ENCODE measurements around the gene RBMS3.
"Not testable (repeated sequence)": the region's sequence is repeated elsewhere in the genome, so short reads cannot be mapped to it uniquely, and the experiment has no call there.

The RBMS3 gene

DNA sequence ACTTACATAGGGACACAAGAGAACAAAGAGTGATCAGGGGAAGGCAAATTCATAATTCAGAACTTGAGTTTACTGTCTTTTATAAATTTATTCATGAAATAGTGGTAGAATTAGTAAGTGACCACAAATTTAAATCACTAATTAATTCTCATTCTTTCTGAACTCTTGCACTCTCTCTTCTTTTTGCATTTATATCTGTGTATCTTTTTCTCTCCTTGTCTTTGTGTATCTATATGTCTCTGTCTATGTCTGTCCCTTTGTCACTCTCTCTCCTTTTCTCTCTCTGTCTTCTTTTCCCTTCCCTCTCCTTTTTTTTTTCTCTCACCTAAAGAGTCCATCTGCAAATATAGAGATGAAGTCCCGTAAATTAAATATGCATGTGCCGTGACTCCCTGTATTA lies 31.5 kb downstream of the RBMS3 start:
- DNase-seq (ENCODE audit: low read depth in 2 of 2) = no peak

DNA sequence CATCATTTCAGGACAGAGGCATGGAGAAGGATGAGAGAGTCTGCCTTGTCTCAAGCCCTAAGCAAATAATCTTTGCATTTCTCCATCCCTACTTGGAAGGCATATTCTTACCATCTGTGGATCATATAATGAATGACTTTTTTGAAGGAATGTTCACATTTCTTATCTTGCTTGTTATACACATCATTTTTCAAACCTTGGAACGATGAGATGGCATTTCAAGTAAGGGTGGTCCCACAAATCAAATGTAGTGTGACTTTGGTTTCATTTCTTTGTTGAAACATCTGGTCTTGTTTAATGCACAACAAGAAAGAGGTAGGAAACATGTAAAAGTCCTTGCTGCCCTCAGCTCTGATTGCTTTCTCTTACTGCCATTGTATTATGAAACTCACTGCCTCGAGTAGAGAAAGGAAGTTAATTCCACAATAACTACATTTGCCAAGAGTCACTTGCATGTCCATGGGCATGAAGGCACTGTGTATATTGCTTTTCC lies 32.1 kb downstream of the RBMS3 start:
- no peak for DNase-seq (ENCODE audit: low read depth in 2 of 2)

DNA sequence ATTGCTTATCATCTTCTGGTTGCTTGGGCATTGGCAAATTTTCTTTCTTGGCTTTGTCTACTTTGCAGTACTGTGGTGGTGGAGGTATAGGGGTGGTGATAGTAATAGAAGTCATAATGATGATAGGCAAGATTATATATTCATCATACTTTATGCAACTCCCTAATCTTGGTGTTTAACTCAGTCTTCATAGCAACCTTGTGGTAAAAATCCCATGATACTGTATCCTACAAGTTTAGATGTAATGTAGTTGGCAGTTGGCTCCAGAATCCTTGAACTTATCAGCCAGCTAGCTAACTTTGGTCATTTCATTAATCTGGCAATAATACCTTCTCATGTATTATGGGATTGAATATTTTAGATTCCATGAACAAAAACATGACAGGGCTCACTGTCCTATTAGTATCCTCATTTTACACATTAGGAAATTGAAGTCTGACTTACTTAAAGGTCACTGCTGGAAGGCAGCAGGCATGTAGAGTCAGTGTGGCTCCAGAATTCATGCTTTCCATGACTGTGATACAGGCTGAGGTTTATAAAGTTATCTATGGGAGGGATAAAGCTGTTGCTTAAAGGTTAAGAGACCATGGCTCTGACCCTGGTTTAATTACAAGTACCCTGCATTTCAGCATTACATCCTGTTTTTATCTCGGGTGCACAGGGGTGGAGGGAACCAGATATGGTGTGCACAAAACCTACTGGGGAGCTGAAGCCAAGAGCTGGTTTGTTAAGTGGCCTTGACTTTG lies 33.3 kb downstream of the RBMS3 start:
- no peak for DNase-seq (ENCODE audit: low read depth in 2 of 2)

DNA sequence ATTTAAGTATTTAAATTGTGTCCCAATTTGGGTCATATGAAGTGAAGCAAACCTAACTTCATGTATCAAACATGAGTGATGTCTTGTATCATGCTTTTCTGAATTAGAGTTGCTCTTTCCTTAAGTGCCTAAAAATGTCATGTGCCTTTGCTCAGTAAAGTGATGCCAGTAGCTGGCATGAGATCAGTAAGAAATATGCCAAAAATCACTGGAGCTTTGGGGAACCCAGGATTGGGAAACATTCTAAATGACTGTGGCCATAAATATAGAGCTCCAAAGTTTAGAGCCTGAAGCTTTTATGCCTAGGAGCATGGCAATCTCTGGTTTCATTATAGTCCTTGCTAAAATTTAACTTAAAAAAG lies 33.8 kb downstream of the RBMS3 start:
- no peak for DNase-seq (ENCODE audit: low read depth in 2 of 2)

DNA sequence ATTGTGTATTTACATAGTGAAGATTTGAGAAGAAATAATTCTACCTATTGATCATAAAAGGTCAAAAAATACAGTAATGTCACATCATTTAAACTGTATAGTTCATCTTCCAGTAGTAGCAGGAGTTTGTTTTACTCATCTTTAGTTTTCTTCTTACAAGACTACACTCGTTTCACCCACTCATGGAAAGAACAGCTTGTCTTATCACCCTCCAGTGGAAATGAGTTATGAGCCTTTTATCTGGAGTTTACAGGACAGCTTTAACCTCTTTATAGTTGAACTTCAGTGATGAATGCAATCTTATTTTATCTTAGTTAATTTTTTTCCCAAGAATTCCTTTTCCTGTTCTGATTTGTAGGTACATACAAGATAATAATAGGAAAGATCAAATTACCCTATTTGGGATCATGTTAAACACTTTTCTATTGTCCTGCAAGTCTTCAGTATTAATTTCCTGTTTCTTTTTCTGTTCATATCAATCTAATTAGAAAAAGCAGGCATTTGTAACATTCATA lies 36.8 kb downstream of the RBMS3 start:
- DNase-seq (ENCODE audit: low read depth in 2 of 2) = no peak

DNA sequence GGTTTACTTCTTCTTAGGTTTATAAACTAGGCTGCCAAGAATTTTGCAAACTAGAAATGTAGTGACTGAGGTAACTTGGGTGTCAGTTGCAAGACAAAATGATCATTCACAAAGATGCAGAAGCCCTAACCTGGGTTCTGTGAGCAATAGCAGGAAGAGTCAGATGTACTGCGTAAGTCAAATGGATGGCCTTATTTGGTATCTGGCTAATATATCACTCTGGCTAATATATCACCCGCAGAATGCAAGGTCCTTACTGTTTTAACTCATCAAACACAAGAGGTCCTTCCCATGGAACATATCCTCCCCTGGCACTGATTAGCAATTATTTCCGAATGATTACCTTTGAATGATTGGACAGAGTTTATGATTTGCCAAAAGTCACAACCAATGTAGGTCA lies 37.4 kb downstream of the RBMS3 start:
- no peak for DNase-seq (ENCODE audit: low read depth in 2 of 2)

DNA sequence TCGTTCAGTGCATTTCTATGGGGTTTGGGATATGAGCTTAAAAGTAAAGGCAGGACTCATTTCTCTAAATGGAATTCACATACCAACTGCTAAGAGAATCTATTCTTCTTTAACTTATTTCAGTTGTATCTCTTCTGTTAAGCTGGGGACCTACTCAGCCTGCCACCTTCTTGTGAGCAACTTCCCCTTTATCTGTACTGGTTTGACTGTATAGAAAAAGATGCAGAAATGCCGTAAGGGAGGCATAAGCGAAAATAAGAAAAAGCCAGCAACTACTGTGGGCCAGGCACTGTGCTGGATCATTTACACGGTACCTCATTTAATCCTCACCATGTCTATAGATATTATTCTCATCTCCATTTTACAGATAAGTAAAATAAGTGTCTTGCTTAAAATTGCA lies 38.4 kb downstream of the RBMS3 start:
- no peak for DNase-seq (ENCODE audit: low read depth in 2 of 2)

DNA sequence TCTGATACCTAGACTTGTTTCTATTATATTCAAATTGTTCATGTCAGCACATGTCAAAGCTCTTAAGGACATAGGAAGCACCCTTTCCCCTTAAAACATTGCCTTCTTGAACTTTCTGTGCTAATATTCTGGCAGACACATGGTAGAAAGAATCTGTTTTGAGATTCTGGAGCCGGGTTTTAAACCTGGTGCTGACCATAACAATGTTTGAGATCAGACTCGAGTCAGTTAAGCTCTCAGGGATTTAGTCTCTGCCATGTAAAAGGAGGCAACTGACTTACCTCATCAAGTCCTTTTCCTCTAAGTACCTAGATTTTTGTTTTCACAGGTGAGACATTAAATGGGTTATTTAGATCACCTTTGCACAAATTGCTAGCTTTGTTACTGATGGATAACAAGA lies 38.9 kb downstream of the RBMS3 start:
- DNase-seq (ENCODE audit: low read depth in 2 of 2) = no peak

DNA sequence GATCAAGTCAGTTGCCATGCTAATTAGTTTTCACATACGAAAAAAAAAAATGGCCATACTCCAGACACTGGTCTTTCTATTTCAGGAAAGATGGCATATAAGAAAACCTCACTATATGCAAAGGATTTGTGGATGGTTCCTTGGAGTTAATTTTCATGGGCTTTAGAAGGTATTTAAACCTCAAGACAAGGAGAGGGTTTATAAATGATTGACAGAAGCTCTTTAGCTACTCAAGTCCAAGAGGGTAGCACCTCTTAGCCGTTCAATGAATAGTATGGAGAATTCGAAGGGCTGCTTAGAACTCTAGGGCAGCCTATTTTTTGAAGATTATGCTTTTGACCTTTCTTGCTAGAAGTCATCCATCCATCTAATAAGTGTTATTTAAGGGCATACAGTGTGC lies 41.7 kb downstream of the RBMS3 start:
- DNase-seq (ENCODE audit: low read depth in 2 of 2) = no peak

DNA sequence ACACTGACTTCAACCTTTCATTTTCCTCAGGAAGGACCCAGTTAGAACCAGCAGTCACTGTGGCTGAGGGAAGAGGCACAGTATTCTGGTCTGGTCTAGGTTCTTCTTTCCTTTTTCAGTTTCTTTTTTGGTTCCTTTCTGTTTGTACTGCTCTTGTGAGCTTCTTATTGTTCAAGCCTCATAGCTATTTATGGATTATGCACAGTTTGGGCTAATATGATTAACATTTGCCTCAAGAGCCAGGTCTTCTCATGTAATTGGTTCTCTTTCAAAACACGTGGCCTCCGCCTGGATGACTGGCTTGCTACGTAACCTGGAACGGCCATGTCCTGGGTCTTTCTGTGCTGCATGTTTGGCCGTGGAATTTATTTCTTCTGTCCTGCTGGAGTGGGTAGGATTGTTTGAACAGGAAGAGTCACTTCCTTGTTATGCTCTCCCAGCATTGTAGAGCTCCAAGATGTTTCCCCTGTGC lies 43.3 kb downstream of the RBMS3 start:
- no peak for DNase-seq (ENCODE audit: low read depth in 2 of 2)

DNA sequence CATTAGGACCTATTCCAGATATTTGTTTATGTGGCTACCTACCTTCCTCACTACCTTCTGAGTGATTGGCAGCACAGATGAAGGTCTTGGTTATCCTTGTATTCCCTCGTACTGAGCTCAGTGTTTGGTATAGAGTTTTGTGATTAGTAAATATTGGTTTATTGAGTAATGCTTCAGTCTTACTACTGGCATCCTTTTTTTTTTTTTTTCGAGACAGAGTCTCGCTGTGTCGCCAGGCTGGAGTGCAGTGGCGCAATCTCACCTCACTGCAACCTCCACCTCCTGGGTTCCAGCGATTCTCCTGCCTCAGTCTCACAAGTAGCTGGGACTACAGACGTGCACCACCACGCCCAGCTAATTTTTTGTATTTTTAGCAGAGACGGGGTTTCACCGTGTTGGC lies 45.7 kb downstream of the RBMS3 start:
- not testable (repeated sequence) for DNase-seq (ENCODE audit: low read depth in 2 of 2)

DNA sequence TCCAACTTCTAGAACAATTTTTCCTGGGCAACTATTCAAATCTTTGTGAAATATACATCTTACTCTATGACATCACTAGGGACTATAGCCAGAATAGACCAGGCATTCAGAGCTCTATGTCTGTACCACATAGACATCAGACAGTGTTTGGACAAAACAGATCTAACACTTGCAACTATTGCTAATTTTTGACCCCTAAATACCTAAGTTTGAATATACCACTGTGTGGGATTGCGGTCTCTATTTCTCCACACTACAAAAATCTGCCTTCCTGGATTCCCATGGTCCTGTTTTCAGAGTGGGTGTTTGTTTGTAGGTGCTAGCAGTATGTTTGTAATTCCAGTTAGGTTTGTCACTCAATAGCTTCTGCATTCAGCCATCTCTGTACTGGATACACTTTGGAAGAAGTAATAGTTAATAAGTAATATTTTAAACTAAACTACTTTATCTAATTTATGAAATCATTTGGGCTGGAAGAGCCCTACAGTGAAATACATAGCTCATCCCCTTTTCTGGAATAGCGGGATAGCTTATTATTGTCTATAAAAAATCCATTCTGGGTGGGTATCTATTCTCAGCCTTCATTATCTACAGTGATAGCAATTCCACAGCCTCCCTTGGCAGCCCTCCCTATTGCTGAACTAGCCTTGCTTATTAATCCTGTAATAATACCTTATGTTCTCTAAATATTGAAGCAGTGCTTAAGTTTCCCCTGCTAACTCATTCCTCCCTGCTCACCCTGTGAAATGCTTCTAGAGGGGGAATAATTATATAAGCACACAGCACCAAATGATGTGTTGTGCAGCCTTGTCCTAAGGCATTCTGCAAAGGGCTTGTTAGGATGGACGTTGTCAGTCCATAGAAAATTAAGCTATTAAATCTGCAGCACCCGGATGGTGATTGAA lies 49.4 kb downstream of the RBMS3 start:
- DNase-seq (ENCODE audit: low read depth in 2 of 2) = no peak

DNA sequence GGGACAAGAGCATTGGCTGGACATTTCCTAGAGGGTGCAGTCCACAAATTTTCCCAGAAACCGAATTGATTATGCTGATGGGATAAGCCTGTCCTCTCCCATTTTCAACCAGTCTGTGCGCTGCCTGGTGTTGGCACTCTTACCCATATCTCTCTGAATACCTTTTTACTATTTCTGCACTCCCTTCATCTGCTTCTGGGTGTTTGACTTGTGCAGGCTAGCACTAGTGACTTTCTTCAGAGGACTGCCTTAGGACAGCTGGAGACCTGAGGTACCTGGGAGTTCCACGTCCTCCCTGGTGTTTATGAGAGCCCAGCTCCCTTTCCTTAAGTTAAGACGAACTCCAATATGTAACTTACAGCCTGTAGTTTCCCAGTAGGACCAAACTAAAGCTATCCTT lies 50.2 kb downstream of the RBMS3 start:
- no peak for DNase-seq (ENCODE audit: low read depth in 2 of 2)

DNA sequence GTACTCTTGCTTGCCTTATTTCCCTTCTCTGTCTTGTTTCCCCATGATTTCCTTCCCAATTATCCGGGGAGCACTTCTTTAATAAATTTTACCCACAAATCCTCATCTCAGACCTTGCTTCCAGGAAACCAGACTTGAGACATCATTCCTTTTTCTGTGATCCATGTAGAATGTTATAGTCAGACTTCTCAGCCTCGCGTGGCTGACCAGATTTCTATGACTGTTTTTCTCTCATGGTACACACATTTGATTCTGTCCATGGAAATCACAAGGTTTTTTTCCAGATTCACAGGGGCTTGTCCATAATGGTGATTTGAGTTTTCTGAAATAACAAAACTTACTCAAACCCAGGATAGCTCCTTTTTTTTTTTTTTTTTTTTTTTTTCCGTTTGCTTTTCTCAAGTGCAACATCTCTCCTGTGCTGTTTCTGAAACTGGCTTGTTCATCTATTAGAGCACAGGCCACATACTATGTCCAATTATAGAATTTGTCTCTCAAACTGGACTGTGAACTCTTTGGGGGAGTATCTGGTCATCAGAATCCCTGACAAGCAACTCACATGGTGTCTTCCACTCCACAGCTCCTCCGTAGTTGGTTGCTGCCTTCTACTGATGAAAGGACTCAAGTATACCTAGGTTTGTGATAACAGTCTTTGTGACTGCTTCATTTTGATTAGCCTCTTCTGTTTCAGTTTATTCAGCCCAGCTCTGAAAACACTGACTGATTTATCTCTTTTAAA lies 50.8 kb downstream of the RBMS3 start:
- no peak for DNase-seq (ENCODE audit: low read depth in 2 of 2)

DNA sequence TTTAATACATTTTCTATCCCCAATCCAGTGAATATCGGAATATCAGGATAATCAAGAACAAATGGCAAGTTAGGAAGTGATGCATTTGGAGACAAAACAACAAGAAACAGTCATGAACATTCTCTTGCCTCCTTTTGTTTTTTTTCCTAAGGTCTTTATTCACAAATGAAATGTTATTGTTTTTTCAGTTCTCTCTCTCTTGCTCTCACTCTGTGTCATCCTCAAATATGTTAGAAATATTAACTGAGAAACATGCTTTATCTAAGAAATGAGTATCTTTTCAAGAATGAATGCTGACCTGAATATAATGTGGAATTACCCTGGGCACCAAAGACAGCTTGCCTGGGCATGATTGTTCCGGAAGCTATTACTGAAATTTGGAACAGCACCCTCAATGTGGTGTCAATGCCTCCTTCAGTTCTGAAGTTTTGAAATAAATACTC lies 51.3 kb downstream of the RBMS3 start:
- no peak for DNase-seq (ENCODE audit: low read depth in 2 of 2)

DNA sequence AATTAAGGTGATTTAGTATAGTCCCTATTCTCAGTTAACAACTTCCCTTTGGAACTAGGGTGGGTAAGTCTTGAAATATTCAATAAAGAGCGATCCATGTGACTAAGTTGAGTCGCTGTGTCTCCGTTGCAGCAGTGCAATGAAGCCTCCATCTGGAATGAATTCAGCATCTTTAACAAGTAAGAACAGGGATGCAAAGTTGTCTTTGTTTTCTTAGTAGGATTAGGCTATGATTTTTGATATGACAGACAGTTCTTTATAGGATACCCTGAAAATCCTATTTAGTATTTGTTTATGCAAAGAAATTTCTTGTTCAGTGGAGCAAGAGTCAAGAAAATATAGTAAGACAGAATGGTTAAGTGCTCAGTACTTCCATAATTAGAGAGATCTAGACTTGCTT lies 52.7 kb downstream of the RBMS3 start:
- no peak for DNase-seq (ENCODE audit: low read depth in 2 of 2)

DNA sequence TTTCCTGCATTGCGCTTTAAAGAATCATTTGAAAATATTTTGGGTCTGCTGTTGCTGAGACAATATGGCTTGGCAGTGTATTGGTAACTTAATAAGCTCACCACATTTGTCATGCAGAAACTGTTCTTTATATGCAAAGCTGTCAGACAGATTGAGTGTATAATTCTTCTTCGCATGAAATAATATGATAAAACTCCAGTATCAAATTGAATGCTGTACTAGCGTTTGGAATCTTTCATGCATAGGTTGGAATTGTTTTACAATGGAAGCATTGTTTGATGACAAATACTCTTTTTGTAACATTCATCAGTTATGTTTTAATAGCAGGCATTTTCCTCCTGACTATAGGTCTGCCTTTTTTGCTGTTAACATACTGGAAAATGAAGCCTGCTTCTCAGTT lies 53.8 kb downstream of the RBMS3 start:
- no peak for DNase-seq (ENCODE audit: low read depth in 2 of 2)

DNA sequence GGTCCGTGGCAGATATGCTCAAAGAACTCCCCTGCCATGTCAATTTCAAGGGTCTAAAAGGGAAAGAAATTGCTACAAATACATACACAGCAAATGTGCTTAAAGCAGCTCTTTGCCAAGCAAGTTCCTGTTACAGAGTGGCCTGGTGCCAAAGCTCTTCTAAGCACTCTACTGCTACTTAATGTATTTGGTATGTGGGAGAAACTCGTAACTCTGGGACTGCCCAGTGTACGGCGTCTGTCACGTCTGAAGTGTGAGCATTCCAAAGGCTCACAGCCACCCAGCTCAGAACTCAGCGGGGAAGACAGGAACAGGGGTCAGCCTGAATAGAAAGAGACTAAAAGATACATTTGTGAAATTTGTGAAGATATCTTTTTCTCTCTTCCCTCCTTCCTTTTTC lies 54.6 kb downstream of the RBMS3 start:
- no peak for DNase-seq (ENCODE audit: low read depth in 2 of 2)

DNA sequence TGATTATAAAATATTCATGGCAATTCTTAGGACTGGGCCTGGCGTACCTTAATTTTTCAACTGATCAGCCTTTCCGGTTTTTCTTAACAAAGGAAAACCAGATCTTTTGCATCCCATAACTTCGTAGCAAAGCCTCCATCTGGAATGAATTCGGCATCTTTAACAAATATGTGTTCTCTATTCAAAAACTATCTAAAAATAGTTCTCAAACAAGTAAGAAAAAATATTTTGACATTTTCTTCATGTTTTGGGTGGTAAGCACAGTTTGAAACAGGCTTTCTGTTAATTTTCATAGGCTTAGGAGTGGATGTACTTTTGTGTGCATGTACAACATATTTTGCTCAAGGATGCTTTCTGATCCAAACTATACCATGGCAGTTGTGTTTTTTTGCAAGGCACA lies 55.1 kb downstream of the RBMS3 start:
- DNase-seq (ENCODE audit: low read depth in 2 of 2) = no peak

DNA sequence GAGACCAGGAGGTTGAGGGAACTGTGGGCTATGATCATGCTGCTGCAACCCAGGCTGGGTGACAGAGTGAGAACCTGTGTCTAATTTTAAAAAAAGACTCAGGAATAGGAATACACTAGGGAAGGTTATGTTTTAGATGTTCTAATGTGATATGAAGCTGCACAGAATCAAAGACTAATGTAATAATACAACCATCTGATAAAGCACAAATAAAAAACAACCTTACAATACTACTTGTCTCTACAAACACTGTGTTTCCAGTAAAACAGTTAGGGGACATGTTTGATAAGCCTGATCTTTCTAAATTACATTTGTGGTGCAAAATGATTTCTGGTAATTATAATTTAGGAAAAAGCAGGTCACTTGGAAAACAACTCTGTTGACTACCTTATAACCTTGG lies 56.7 kb downstream of the RBMS3 start:
- no peak for DNase-seq (ENCODE audit: low read depth in 2 of 2)

DNA sequence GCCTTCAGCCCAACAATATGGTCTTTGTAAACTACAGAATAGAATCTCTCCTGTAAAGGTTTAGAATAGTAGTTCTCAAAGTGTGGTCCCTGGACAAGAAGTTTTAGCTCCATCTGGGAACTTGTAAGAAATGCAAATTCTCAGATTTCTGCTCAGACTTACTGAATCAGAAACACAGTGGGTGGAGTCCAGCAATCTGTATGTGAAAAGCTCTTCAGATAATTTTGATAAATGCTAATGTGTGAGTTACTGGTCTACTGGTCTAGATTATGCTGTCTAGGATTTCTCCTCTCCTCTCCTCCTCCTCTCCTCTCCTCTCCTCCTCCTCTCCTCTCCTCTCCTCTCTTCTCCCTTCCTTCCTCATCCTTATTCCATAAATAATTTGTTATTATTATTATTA lies 57.5 kb downstream of the RBMS3 start:
- no peak for DNase-seq (ENCODE audit: low read depth in 2 of 2)
